Vagina (tissue), 2 donors: ENCODE data around the gene SFXN1.

Experiments used
- CTCF ChIP-seq, 3 experiments: fragments of 450-650 bp in 2 of 3; fragments of 200-600 bp in 1 of 3; sonication (generic) in 1 of 3; IDR thresholded peaks; one replicate each; pipeline ENCODE4 v1.5.1; 2017 to 2019; ENCODE audit warnings: antibody characterized with exemption in 3 of 3, mild to moderate bottlenecking in 2 of 3, moderate library complexity in 2 of 3
- POLR2A ChIP-seq, 2 donors: fragments of 450-650 bp; IDR thresholded peaks; one replicate each; pipeline ENCODE4 v1.6.1; 2017; ENCODE audit warnings: antibody characterized with exemption in 2 of 2, mild to moderate bottlenecking in 2 of 2, moderate library complexity in 2 of 2

GRCh38 chr5:175472378-175472777, 6.0 kb upstream of the SFXN1 start:
- TF ChIP-seq POLR2A (IDR thresholded peaks at IDR 0.05) (no peak), CTCF (IDR thresholded peaks at IDR 0.05) (no peak)
